Measurements from ENCODE around the gene DCUN1D1.
A peak's percentile ranks its signal among the peaks of the same experiment; 100 is the strongest.

Gene DCUN1D1

GRCh38 chr3:182948305-182948704, 32.0 kb downstream of the DCUN1D1 start:
- H3K9me3 ChIP-seq (ENCODE audit: insufficient read depth, low read depth, low read length), result no peaks in the 10 kb centered on the region
- no peaks in the 10 kb centered on the region for H3K9me2 ChIP-seq (replicated peaks; ENCODE audit: low read depth, low read length)
- no peaks in the 10 kb centered on the region for H3F3A ChIP-seq (ENCODE audit: low read depth)
- no peak overlapping the region for H2AFZ ChIP-seq (ENCODE audit: low read length)
- no peak overlapping the region for H3K9ac ChIP-seq (ENCODE audit: low read depth, low read length, poor library complexity, severe bottlenecking)
- peaks cover 65% of the 10 kb centered on the region for H3K36me3 ChIP-seq (ENCODE audit: insufficient read depth, low read length)
- no peaks in the 10 kb centered on the region for H3K27me3 ChIP-seq (ENCODE audit: insufficient read depth, low read length, poor library complexity, severe bottlenecking)
- no peak overlapping the region for H3K4me2 ChIP-seq (ENCODE audit: low read depth, low read length, poor library complexity, severe bottlenecking)
- H3K4me3 ChIP-seq (ENCODE audit: low read length, poor library complexity, severe bottlenecking), result no peak overlapping the region
- peaks cover 18% of the 10 kb centered on the region; the same call in 1 of the 2 replicates for H3K79me2 ChIP-seq (ENCODE audit: insufficient read depth, low read length)
- no peaks in the 10 kb centered on the region for H4K20me1 ChIP-seq (ENCODE audit: insufficient read depth, low read length, poor library complexity, severe bottlenecking)
- TF ChIP-seq CTCF (conservative IDR thresholded peaks at IDR 0.05; ENCODE audit: low read length), result no peak
- no peak for TF ChIP-seq EZH2phosphoT487 (IDR thresholded peaks at IDR 0.05; ENCODE audit: borderline replicate concordance)
- peaks cover 10% of the 10 kb centered on the region for H3K4me1 ChIP-seq (ENCODE audit: insufficient read depth, low read length, poor library complexity, severe bottlenecking)

GRCh38 chr3:182947888-182948287, 32.5 kb downstream of the DCUN1D1 start:
- H3K79me2 ChIP-seq (ENCODE audit: insufficient read depth, low read length), result peaks cover 18% of the 10 kb centered on the region; the same call in 1 of the 2 replicates
- peaks cover 61% of the 10 kb centered on the region for H3K36me3 ChIP-seq (ENCODE audit: insufficient read depth, low read length)
- no peak overlapping the region for H3K4me3 ChIP-seq (ENCODE audit: low read length, poor library complexity, severe bottlenecking)
- H3K4me1 ChIP-seq (ENCODE audit: insufficient read depth, low read length, poor library complexity, severe bottlenecking), result peaks cover 10% of the 10 kb centered on the region
- TF ChIP-seq CTCF (conservative IDR thresholded peaks at IDR 0.05; ENCODE audit: low read length) (peak; percentile 59), EZH2phosphoT487 (IDR thresholded peaks at IDR 0.05; ENCODE audit: borderline replicate concordance) (no peak)
- no peak overlapping the region for H3K4me2 ChIP-seq (ENCODE audit: low read depth, low read length, poor library complexity, severe bottlenecking)
- no peaks in the 10 kb centered on the region for H3F3A ChIP-seq (ENCODE audit: low read depth)
- no peaks in the 10 kb centered on the region for H4K20me1 ChIP-seq (ENCODE audit: insufficient read depth, low read length, poor library complexity, severe bottlenecking)
- H3K9ac ChIP-seq (ENCODE audit: low read depth, low read length, poor library complexity, severe bottlenecking), result no peak overlapping the region
- H3K9me3 ChIP-seq (ENCODE audit: insufficient read depth, low read depth, low read length), result no peaks in the 10 kb centered on the region
- H2AFZ ChIP-seq (ENCODE audit: low read length), result no peak overlapping the region
- H3K9me2 ChIP-seq (replicated peaks; ENCODE audit: low read depth, low read length), result no peaks in the 10 kb centered on the region
- H3K27me3 ChIP-seq (ENCODE audit: insufficient read depth, low read length, poor library complexity, severe bottlenecking), result no peaks in the 10 kb centered on the region

- H2AFZ ChIP-seq (ENCODE audit: low read length), result no peak overlapping the region
Observed at GRCh38 chr3:182941719-182942118, 38.6 kb downstream of the DCUN1D1 start.

More at GRCh38 chr3:182941719-182942118, 38.6 kb downstream of the DCUN1D1 start:
- H3K9me2 ChIP-seq (replicated peaks; ENCODE audit: low read depth, low read length), result no peaks in the 10 kb centered on the region
- H3K27me3 ChIP-seq (ENCODE audit: insufficient read depth, low read length, poor library complexity, severe bottlenecking), result no peaks in the 10 kb centered on the region
- H3K79me2 ChIP-seq (ENCODE audit: insufficient read depth, low read length), result peaks cover 27% of the 10 kb centered on the region
- H3K4me2 ChIP-seq (ENCODE audit: low read depth, low read length, poor library complexity, severe bottlenecking), result no peak overlapping the region
- H3K36me3 ChIP-seq (ENCODE audit: insufficient read depth, low read length), result peaks cover 28% of the 10 kb centered on the region
- H3K9ac ChIP-seq (ENCODE audit: low read depth, low read length, poor library complexity, severe bottlenecking), result no peak overlapping the region
- no peaks in the 10 kb centered on the region for H3K9me3 ChIP-seq (ENCODE audit: insufficient read depth, low read depth, low read length)
- no peak overlapping the region for H3K4me3 ChIP-seq (ENCODE audit: low read length, poor library complexity, severe bottlenecking)
- TF ChIP-seq CTCF (conservative IDR thresholded peaks at IDR 0.05; ENCODE audit: low read length), result no peak
- TF ChIP-seq EZH2phosphoT487 (IDR thresholded peaks at IDR 0.05; ENCODE audit: borderline replicate concordance), result no peak
- H4K20me1 ChIP-seq (ENCODE audit: insufficient read depth, low read length, poor library complexity, severe bottlenecking), result no peaks in the 10 kb centered on the region
- H3F3A ChIP-seq (ENCODE audit: low read depth), result peaks cover 3% of the 10 kb centered on the region; the same call in 1 of the 2 replicates
- peaks cover 57% of the 10 kb centered on the region for H3K4me1 ChIP-seq (ENCODE audit: insufficient read depth, low read length, poor library complexity, severe bottlenecking)

Data from Loucy (cell line).